Vagina (tissue), 2 donors: ENCODE results near the gene WDFY2. TPM values are rescaled to one million over a fixed set of nuclear protein-coding genes. Genes with fewer than 3 reads are reported as not detected.
"Not testable (repeated sequence)": the region's sequence is repeated elsewhere in the genome, so short reads cannot be mapped to it uniquely, and the experiment has no call there.

Experiments
- DNase-seq, 2 donors: peaks; one replicate each; pipeline ENCODE4 v3.0.0-alpha.2; 2017; ENCODE audit errors: extremely low spot score in 2 of 2
- H3K27ac ChIP-seq: fragments of 200-600 bp; sonication (generic); one replicate; pipeline ENCODE4 v1.5.1; 2019
- H3K27me3 ChIP-seq: fragments of 200-600 bp; sonication (generic); one replicate; pipeline ENCODE4 v1.5.1; 2019
- H3K36me3 ChIP-seq, 2 donors: fragments of 200-600 bp; sonication (generic); one replicate each; pipeline ENCODE4 v1.5.1; 2017 to 2019
- H3K4me1 ChIP-seq: fragments of 200-600 bp; sonication (generic); one replicate; pipeline ENCODE4 v1.5.1; 2019
- H3K4me3 ChIP-seq, 2 donors: fragments of 200-600 bp; sonication (generic); 1 replicate in 1 of 2; 2 replicates in 1 of 2; pipeline ENCODE4 v1.5.1; 2016 to 2019
- H3K9me3 ChIP-seq: fragments of 200-600 bp; sonication (generic); one replicate; pipeline ENCODE4 v1.5.1; 2019
- CTCF ChIP-seq, 3 experiments: fragments of 450-650 bp in 2 of 3; fragments of 200-600 bp in 1 of 3; sonication (generic) in 1 of 3; IDR thresholded peaks; one replicate each; pipeline ENCODE4 v1.5.1; 2017 to 2019; ENCODE audit warnings: antibody characterized with exemption in 3 of 3, mild to moderate bottlenecking in 2 of 3, moderate library complexity in 2 of 3
- POLR2A ChIP-seq, 2 donors: fragments of 450-650 bp; IDR thresholded peaks; one replicate each; pipeline ENCODE4 v1.6.1; 2017; ENCODE audit warnings: antibody characterized with exemption in 2 of 2, mild to moderate bottlenecking in 2 of 2, moderate library complexity in 2 of 2
- POLR2AphosphoS5 ChIP-seq, 2 donors: sonication (generic); formaldehyde crosslinking; IDR thresholded peaks; one replicate each; pipeline ENCODE4 v1.9.0; 2017; ENCODE audit warnings: antibody characterized with exemption in 2 of 2, mild to moderate bottlenecking in 2 of 2, low read depth in 1 of 2; ENCODE audit not compliant: insufficient read depth in 1 of 2
- intact Hi-C: fragments of 100-400 bp; cut with DNase I; formaldehyde crosslinking; loops from one replicate; pipeline ENCODE4 v1.15.1; 2023
- total RNA-seq: library from RNA; depleted of rRNA; stranded (reverse); fragments of >200 nt; gene quantifications from one replicate; pipeline ENCODE4 v1.2.3, GENCODE V29; 2016

WDFY2 gene
- total RNA-seq, 1 donor from 2014 or later, result 26.3 TPM

DNA sequence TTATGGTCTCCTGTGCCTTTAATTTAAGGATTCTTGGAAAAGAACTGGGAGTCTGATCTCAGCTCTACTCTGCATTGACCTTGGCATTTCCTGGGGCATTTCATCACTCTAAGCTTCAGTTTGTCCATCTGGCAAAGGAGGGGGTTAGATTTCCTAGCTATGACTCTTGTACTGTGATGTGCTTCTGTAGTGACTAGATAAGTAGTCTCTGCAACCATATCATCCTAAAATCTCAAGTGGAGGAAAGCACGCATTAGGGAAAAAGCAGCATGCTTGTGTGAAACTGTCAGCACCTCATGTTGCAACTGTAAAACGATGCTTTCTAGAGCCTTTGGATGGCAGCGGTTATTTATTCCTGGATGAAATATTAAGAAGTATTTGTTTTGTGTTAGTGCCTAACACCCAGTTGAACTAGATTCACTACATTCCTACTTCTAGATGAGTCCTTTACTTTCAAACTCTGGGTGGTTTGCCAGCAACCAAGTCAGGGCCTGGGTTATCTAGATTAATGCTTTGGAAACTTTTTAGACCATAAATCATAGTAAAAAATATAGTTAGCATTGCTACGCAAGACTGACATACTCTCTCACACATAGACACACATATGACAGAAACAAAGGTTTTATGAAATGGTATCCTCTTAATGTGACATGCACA is 6.8 kb downstream of the WDFY2 start:
- no peak overlapping the region for H3K4me3 ChIP-seq
- intact Hi-C loops, result no loop called here
- H3K4me1 ChIP-seq, result peaks cover 70% of the 10 kb centered on the region
- no peaks in the 10 kb centered on the region for H3K27me3 ChIP-seq
- H3K9me3 ChIP-seq, result no peaks in the 10 kb centered on the region
- H3K27ac ChIP-seq, result peak overlapping the region; percentile 48
- H3K36me3 ChIP-seq, result no peaks in the 10 kb centered on the region
- peak in 1 of 2 donors; percentile 54 for TF ChIP-seq POLR2AphosphoS5 (IDR thresholded peaks at IDR 0.05; ENCODE audit: insufficient read depth in 1 of 2, low read depth in 1 of 2)
- no peak for TF ChIP-seq POLR2A (IDR thresholded peaks at IDR 0.05)
- TF ChIP-seq CTCF (IDR thresholded peaks at IDR 0.05), result no peak
- no peak for DNase-seq

GRCh38 chr13:51591938-51592337 is 7.7 kb downstream of the WDFY2 start:
- DNase-seq, H3K36me3 ChIP-seq, H3K4me3 ChIP-seq, intact Hi-C loops, H3K9me3 ChIP-seq, H3K27me3 ChIP-seq: not testable (repeated sequence)
- Histone ChIP-seq H3K4me1 (peaks cover 70% of the 10 kb centered on the region), H3K27ac (peak overlapping the region; percentile 48)

DNA sequence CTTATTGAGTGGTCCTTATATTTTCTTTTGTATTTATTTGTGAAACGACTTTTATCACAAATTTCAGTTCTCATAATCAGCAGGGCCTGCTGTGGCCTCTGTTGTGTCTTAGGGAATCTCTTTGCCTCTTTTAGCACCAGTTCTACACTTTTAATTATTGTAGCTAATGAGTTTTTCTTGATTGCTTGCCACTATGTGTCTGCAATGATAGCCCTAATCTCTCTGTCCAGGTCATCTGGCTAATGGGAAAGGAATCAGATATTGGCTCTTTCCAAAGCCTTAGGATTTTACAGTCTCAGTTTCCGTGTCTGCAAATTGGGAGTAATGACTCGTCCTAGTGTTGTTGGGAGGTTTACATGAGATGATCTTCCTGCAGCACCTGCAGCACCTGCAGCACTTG is 10.2 kb downstream of the WDFY2 start:
- no peaks in the 10 kb centered on the region for H3K27me3 ChIP-seq
- H3K36me3 ChIP-seq, result no peaks in the 10 kb centered on the region
- no peaks in the 10 kb centered on the region for H3K9me3 ChIP-seq
- H3K4me3 ChIP-seq, result no peak overlapping the region
- TF ChIP-seq POLR2AphosphoS5 (IDR thresholded peaks at IDR 0.05; ENCODE audit: insufficient read depth in 1 of 2, low read depth in 1 of 2) (no peak), CTCF (IDR thresholded peaks at IDR 0.05) (no peak), POLR2A (IDR thresholded peaks at IDR 0.05) (no peak)
- peaks cover 55% of the 10 kb centered on the region for H3K4me1 ChIP-seq
- DNase-seq, result no peak
- intact Hi-C loops, result no loop called here
- H3K27ac ChIP-seq, result no peak overlapping the region

GRCh38 chr13:51595416-51595815 is 11.2 kb downstream of the WDFY2 start:
- no peak for TF ChIP-seq CTCF (IDR thresholded peaks at IDR 0.05)
- no peak for TF ChIP-seq POLR2AphosphoS5 (IDR thresholded peaks at IDR 0.05; ENCODE audit: insufficient read depth in 1 of 2, low read depth in 1 of 2)
- no peak for TF ChIP-seq POLR2A (IDR thresholded peaks at IDR 0.05)
- no peaks in the 10 kb centered on the region for H3K36me3 ChIP-seq
- no peaks in the 10 kb centered on the region for H3K27me3 ChIP-seq
- H3K27ac ChIP-seq, result no peak overlapping the region
- no peak overlapping the region for H3K4me3 ChIP-seq
- intact Hi-C loops, result no loop called here
- DNase-seq, result no peak
- H3K9me3 ChIP-seq, result no peaks in the 10 kb centered on the region
- peaks cover 45% of the 10 kb centered on the region for H3K4me1 ChIP-seq

- Histone ChIP-seq H3K4me1 (peaks cover 33% of the 10 kb centered on the region), H3K27ac (no peak overlapping the region), H3K36me3 (no peaks in the 10 kb centered on the region), H3K27me3 (no peaks in the 10 kb centered on the region), H3K4me3 (no peak overlapping the region), H3K9me3 (no peaks in the 10 kb centered on the region)
- TF ChIP-seq CTCF (IDR thresholded peaks at IDR 0.05) (no peak), POLR2A (IDR thresholded peaks at IDR 0.05) (no peak), POLR2AphosphoS5 (IDR thresholded peaks at IDR 0.05; ENCODE audit: insufficient read depth in 1 of 2, low read depth in 1 of 2) (no peak)
- intact Hi-C loops, result no loop called here
- no peak for DNase-seq
Observed at GRCh38 chr13:51596541-51596940, 12.3 kb downstream of the WDFY2 start.
